HepG2 (cell line): ENCODE measurements around the gene LMTK2. TPM values are rescaled to one million over a fixed set of nuclear protein-coding genes. Genes with fewer than 3 reads are reported as not detected.

Experiments used
- BATF2 ChIP-seq: sonication (generic); formaldehyde crosslinking; IDR thresholded peaks from 2 replicates; pipeline ENCODE4 v1.8.0; 2022; ENCODE audit warnings: mild to moderate bottlenecking, missing genetic modification reagents, moderate library complexity
- CBFB ChIP-seq: sonication (generic); formaldehyde crosslinking; IDR thresholded peaks from 2 replicates; pipeline ENCODE4 v1.4.0; 2020; ENCODE audit warnings: missing genetic modification reagents
- DNMT3B ChIP-seq: conservative IDR thresholded peaks from 2 replicates; pipeline ENCODE4 v1.6.1; 2016; ENCODE audit warnings: missing biosample characterization, control low read depth
- HES4 ChIP-seq: sonication (generic); formaldehyde crosslinking; IDR thresholded peaks from 2 replicates; pipeline ENCODE4 v1.9.0; 2021; ENCODE audit warnings: mild to moderate bottlenecking, missing genetic modification reagents, borderline replicate concordance
- HMG20B ChIP-seq: conservative IDR thresholded peaks from 2 replicates; pipeline ENCODE4 v1.6.1; 2016; ENCODE audit warnings: missing genetic modification reagents, missing compliant biosample characterization
- KLF16 ChIP-seq, 2 experiments: sonication (generic) in 1 of 2; formaldehyde crosslinking in 1 of 2; IDR thresholded peaks; 2 replicates each; pipeline versions ENCODE4 v1.6.1 to v1.8.0; 2016 to 2023; ENCODE audit warnings: missing genetic modification reagents in 2 of 2, missing compliant biosample characterization in 1 of 2
- MEIS2 ChIP-seq: sonication (generic); formaldehyde crosslinking; IDR thresholded peaks from 2 replicates; pipeline ENCODE4 v1.9.0; 2021; ENCODE audit warnings: mild to moderate bottlenecking, missing genetic modification reagents
- RCOR2 ChIP-seq: IDR thresholded peaks from 2 replicates; pipeline ENCODE4 v1.6.1; 2016; ENCODE audit warnings: missing biosample characterization, missing genetic modification reagents
- RNF2 ChIP-seq: fragments of 450-650 bp; conservative IDR thresholded peaks from 2 replicates; pipeline ENCODE4 v1.6.1; 2016; ENCODE audit warnings: low read depth
- SMC3 ChIP-seq: IDR thresholded peaks from 2 replicates; pipeline ENCODE4 v1.6.1; 2011; ENCODE audit warnings: low read length, improper control_type of control experiment
- TCF7L2 ChIP-seq: IDR thresholded peaks from 2 replicates; pipeline ENCODE4 v1.6.1; 2011; ENCODE audit warnings: mild to moderate bottlenecking, low read depth, low read length, moderate library complexity
- ZBTB1 ChIP-seq: sonication (generic); formaldehyde crosslinking; IDR thresholded peaks from 2 replicates; pipeline ENCODE4 v1.4.0; 2020; ENCODE audit warnings: missing genetic modification reagents, borderline replicate concordance
- ZFAT ChIP-seq: sonication (generic); formaldehyde crosslinking; conservative IDR thresholded peaks from 2 replicates; pipeline ENCODE4 v1.8.1; 2023; ENCODE audit warnings: missing genetic modification reagents, inconsistent platforms
- ZNF441 ChIP-seq: sonication (generic); formaldehyde crosslinking; IDR thresholded peaks from 2 replicates; pipeline ENCODE4 v1.7.0; 2021; ENCODE audit warnings: missing genetic modification reagents, borderline replicate concordance
- ZNF652 ChIP-seq: IDR thresholded peaks from 2 replicates; pipeline ENCODE4 v1.6.1; 2016; ENCODE audit warnings: low read depth, borderline replicate concordance
- ZNF678 ChIP-seq: sonication (generic); formaldehyde crosslinking; IDR thresholded peaks from 2 replicates; pipeline ENCODE4 v1.4.0; 2020; ENCODE audit warnings: mild to moderate bottlenecking, missing genetic modification reagents
- ZNF703 ChIP-seq: sonication (generic); formaldehyde crosslinking; IDR thresholded peaks from 2 replicates; pipeline ENCODE4 v1.5.1; 2020; ENCODE audit warnings: missing genetic modification reagents, mild to moderate bottlenecking, moderate library complexity, borderline replicate concordance
- ZSCAN30 ChIP-seq: sonication (generic); formaldehyde crosslinking; IDR thresholded peaks from 2 replicates; pipeline ENCODE4 v1.5.0; 2020; ENCODE audit warnings: mild to moderate bottlenecking, missing genetic modification reagents
- polyA plus RNA-seq, 8 experiments: library from polyadenylated mRNA; depleted of rRNA in 3 of 8; stranded (reverse) in 7 of 8; unstranded in 1 of 8; fragments of >200 nt; fragmentation: Illumina TruSeq in 4 of 8; extraction: Trizol in 4 of 8; gene quantifications; 2 replicates each; pipeline versions ENCODE4 v1.2.1 to v1.2.3, GENCODE V29; 2011 to 2016; ENCODE audit warnings: low read depth in 4 of 8, missing spikeins in 1 of 8, mixed read lengths in 1 of 8; ENCODE audit not compliant: insufficient read depth in 1 of 8
- total RNA-seq, 5 experiments: library from RNA; depleted of rRNA; stranded (reverse); fragments of >200 nt; fragmentation: Illumina TruSeq; extraction: Trizol; gene quantifications; 2 replicates each; pipeline ENCODE4 v1.2.3, GENCODE V29; 2016; ENCODE audit warnings: low read depth in 1 of 5
- TF ChIP-seq, protein P1 (sequence below): sonication (generic); formaldehyde crosslinking; IDR thresholded peaks from 2 replicates; pipeline ENCODE4 v1.8.0; 2022; ENCODE audit warnings: missing genetic modification reagents, mild to moderate bottlenecking, moderate library complexity, borderline replicate concordance
- TF ChIP-seq, protein P2 (sequence below): sonication (generic); formaldehyde crosslinking; IDR thresholded peaks from 2 replicates; pipeline ENCODE4 v1.4.0; 2020; ENCODE audit warnings: mild to moderate bottlenecking, missing genetic modification reagents, borderline replicate concordance
- TF ChIP-seq, protein P3 (sequence below): sonication (generic); formaldehyde crosslinking; IDR thresholded peaks from 2 replicates; pipeline ENCODE4 v1.4.0; 2020; ENCODE audit warnings: missing genetic modification reagents
- TF ChIP-seq, protein P4 (sequence below): sonication (generic); formaldehyde crosslinking; IDR thresholded peaks from 2 replicates; pipeline ENCODE4 v1.4.0; 2020; ENCODE audit warnings: missing genetic modification reagents

LMTK2 gene
- total and polyA plus RNA-seq, 2 of the 13 experiments (the other 11 are each of a cell fraction or from before 2014, with no cell fraction given), result 9.5 to 11.7 TPM

GRCh38 chr7:98133621-98134303 is 27.1 kb downstream of the LMTK2 start (continued):
- no peak for TF ChIP-seq ZBTB1
- no peak for TF ChIP-seq RNF2
- TF ChIP-seq CBFB, result 0 out of 2 replicates have a peak, but pooled peaks have one; percentile 46
- TF ChIP-seq, protein P1, sequence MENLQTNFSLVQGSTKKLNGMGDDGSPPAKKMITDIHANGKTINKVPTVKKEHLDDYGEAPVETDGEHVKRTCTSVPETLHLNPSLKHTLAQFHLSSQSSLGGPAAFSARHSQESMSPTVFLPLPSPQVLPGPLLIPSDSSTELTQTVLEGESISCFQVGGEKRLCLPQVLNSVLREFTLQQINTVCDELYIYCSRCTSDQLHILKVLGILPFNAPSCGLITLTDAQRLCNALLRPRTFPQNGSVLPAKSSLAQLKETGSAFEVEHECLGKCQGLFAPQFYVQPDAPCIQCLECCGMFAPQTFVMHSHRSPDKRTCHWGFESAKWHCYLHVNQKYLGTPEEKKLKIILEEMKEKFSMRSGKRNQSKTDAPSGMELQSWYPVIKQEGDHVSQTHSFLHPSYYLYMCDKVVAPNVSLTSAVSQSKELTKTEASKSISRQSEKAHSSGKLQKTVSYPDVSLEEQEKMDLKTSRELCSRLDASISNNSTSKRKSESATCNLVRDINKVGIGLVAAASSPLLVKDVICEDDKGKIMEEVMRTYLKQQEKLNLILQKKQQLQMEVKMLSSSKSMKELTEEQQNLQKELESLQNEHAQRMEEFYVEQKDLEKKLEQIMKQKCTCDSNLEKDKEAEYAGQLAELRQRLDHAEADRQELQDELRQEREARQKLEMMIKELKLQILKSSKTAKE, result no peak
- TF ChIP-seq DNMT3B, result 0 out of 2 replicates have a peak, but pooled peaks have one; percentile 67
- no peak for TF ChIP-seq ZNF703 (CRISPR knock-in tag)
- TF ChIP-seq TCF7L2, result no peak
- TF ChIP-seq, protein P2, sequence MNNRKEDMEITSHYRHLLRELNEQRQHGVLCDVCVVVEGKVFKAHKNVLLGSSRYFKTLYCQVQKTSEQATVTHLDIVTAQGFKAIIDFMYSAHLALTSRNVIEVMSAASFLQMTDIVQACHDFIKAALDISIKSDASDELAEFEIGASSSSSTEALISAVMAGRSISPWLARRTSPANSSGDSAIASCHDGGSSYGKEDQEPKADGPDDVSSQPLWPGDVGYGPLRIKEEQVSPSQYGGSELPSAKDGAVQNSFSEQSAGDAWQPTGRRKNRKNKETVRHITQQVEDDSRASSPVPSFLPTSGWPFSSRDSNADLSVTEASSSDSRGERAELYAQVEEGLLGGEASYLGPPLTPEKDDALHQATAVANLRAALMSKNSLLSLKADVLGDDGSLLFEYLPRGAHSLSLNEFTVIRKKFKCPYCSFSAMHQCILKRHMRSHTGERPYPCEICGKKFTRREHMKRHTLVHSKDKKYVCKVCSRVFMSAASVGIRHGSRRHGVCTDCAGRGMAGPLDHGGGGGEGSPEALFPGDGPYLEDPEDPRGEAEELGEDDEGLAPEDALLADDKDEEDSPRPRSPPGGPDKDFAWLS, result no peak
- TF ChIP-seq, protein P3, sequence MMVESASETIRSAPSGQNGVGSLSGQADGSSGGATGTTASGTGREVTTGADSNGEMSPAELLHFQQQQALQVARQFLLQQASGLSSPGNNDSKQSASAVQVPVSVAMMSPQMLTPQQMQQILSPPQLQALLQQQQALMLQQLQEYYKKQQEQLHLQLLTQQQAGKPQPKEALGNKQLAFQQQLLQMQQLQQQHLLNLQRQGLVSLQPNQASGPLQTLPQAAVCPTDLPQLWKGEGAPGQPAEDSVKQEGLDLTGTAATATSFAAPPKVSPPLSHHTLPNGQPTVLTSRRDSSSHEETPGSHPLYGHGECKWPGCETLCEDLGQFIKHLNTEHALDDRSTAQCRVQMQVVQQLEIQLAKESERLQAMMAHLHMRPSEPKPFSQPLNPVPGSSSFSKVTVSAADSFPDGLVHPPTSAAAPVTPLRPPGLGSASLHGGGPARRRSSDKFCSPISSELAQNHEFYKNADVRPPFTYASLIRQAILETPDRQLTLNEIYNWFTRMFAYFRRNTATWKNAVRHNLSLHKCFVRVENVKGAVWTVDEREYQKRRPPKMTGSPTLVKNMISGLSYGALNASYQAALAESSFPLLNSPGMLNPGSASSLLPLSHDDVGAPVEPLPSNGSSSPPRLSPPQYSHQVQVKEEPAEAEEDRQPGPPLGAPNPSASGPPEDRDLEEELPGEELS (CRISPR knock-in tag), result peak; percentile 62
- TF ChIP-seq ZNF441 (CRISPR knock-in tag), result 0 out of 2 replicates have a peak, but pooled peaks have one; percentile 48
- 0 out of 4 replicates have a peak, but pooled peaks of 1 of the 2 experiments have one; percentile 35 for TF ChIP-seq KLF16 (CRISPR knock-in tag; IDR thresholded peaks at IDR 0.05)
- TF ChIP-seq ZSCAN30, result no peak
- no peak for TF ChIP-seq BATF2
- no peak for TF ChIP-seq HMG20B (CRISPR knock-in tag)
- no peak for TF ChIP-seq SMC3
- no peak for TF ChIP-seq ZNF678 (CRISPR knock-in tag)
- TF ChIP-seq, protein P4, sequence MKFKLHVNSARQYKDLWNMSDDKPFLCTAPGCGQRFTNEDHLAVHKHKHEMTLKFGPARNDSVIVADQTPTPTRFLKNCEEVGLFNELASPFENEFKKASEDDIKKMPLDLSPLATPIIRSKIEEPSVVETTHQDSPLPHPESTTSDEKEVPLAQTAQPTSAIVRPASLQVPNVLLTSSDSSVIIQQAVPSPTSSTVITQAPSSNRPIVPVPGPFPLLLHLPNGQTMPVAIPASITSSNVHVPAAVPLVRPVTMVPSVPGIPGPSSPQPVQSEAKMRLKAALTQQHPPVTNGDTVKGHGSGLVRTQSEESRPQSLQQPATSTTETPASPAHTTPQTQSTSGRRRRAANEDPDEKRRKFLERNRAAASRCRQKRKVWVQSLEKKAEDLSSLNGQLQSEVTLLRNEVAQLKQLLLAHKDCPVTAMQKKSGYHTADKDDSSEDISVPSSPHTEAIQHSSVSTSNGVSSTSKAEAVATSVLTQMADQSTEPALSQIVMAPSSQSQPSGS (CRISPR knock-in tag), result peak; percentile 35; the same call in 1 of the 2 replicates
- no peak for TF ChIP-seq MEIS2 (CRISPR knock-in tag)
- peak; percentile 59; the same call in 1 of the 2 replicates for TF ChIP-seq ZNF652
- TF ChIP-seq HES4 (CRISPR knock-in tag), result no peak
- peak; percentile 25; the same call in 1 of the 2 replicates for TF ChIP-seq RCOR2 (CRISPR knock-in tag)
- no peak for TF ChIP-seq ZFAT (CRISPR knock-in tag)
